ENCODE results near the gene IL17RB.

IL17RB gene

DNA sequence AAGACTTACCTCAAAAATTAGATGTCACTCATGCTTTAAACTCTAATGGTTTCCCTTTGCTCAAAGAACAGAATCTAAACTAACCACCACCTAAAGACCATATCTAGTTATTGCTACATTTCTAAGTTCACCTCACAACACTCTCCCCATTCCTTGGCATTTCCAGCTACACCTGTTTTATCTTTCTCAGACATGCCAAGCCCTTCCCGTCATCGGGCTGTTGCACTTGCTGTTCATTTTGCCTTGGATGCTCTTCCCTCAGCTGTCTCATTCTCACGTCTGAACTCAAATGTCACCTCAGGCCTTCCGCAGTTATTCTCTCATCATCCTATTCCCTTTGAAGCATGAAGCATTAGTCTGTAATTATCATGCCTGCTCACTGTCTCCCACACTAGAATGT, 36.6 kb downstream of the IL17RB start:
- TF ChIP-seq, protein P1, sequence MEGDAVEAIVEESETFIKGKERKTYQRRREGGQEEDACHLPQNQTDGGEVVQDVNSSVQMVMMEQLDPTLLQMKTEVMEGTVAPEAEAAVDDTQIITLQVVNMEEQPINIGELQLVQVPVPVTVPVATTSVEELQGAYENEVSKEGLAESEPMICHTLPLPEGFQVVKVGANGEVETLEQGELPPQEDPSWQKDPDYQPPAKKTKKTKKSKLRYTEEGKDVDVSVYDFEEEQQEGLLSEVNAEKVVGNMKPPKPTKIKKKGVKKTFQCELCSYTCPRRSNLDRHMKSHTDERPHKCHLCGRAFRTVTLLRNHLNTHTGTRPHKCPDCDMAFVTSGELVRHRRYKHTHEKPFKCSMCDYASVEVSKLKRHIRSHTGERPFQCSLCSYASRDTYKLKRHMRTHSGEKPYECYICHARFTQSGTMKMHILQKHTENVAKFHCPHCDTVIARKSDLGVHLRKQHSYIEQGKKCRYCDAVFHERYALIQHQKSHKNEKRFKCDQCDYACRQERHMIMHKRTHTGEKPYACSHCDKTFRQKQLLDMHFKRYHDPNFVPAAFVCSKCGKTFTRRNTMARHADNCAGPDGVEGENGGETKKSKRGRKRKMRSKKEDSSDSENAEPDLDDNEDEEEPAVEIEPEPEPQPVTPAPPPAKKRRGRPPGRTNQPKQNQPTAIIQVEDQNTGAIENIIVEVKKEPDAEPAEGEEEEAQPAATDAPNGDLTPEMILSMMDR (IDR thresholded peaks at IDR 0.05; ENCODE audit: control insufficient read depth, extremely low read depth, insufficient read depth), result no peak
- H3K4me3 ChIP-seq (ENCODE audit: low read depth, low read length), result no peak overlapping the region
- DNase-seq (ENCODE audit: low read depth), result no peak

- H3K4me3 ChIP-seq (ENCODE audit: low read depth, low read length), result no peak overlapping the region
- TF ChIP-seq, protein P1 (IDR thresholded peaks at IDR 0.05; ENCODE audit: control insufficient read depth, extremely low read depth, insufficient read depth), result no peak
- DNase-seq (ENCODE audit: low read depth), result no peak
Observed at GRCh38 chr3:53884623-53885022, 38.3 kb downstream of the IL17RB start.

GRCh38 chr3:53885239-53885638, 38.9 kb downstream of the IL17RB start:
- no peak for DNase-seq (ENCODE audit: low read depth)
- no peak overlapping the region for H3K4me3 ChIP-seq (ENCODE audit: low read depth, low read length)
- TF ChIP-seq, protein P1 (IDR thresholded peaks at IDR 0.05; ENCODE audit: control insufficient read depth, extremely low read depth, insufficient read depth), result no peak

- TF ChIP-seq, protein P1 (IDR thresholded peaks at IDR 0.05; ENCODE audit: control insufficient read depth, extremely low read depth, insufficient read depth), result no peak
- no peak overlapping the region for H3K4me3 ChIP-seq (ENCODE audit: low read depth, low read length)
- no peak for DNase-seq (ENCODE audit: low read depth)
Observed at GRCh38 chr3:53887446-53887845, 41.1 kb downstream of the IL17RB start.

DNA sequence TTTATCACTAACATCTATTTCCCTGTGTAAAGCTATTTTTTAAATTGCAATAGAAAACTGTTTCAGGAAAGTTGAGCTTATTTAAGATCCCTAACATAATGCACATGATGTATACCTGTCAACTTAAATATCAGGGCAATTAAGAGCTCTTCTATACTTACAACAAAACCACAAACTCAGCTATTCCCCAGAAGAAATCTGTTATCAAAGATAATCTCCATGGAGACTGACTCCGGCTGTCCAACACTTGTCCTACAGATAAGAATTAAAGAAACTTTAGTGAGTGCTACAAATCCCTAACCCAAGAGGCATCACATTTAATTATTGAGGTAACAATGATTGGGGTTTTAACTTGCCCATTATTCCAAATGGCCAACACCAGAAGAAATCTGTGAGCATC, 41.9 kb downstream of the IL17RB start:
- TF ChIP-seq, protein P1 (IDR thresholded peaks at IDR 0.05; ENCODE audit: control insufficient read depth, extremely low read depth, insufficient read depth), result no peak
- DNase-seq (ENCODE audit: low read depth), result no peak
- H3K4me3 ChIP-seq (ENCODE audit: low read depth, low read length), result no peak overlapping the region

- TF ChIP-seq, protein P1 (IDR thresholded peaks at IDR 0.05; ENCODE audit: control insufficient read depth, extremely low read depth, insufficient read depth), result no peak
- H3K4me3 ChIP-seq (ENCODE audit: low read depth, low read length), result peak overlapping the region; percentile 97
- DNase-seq (ENCODE audit: low read depth), result no peak
Observed at GRCh38 chr3:53890726-53891475, 44.5 kb downstream of the IL17RB start.
